ENCODE results near the gene MAJIN.

DNA sequence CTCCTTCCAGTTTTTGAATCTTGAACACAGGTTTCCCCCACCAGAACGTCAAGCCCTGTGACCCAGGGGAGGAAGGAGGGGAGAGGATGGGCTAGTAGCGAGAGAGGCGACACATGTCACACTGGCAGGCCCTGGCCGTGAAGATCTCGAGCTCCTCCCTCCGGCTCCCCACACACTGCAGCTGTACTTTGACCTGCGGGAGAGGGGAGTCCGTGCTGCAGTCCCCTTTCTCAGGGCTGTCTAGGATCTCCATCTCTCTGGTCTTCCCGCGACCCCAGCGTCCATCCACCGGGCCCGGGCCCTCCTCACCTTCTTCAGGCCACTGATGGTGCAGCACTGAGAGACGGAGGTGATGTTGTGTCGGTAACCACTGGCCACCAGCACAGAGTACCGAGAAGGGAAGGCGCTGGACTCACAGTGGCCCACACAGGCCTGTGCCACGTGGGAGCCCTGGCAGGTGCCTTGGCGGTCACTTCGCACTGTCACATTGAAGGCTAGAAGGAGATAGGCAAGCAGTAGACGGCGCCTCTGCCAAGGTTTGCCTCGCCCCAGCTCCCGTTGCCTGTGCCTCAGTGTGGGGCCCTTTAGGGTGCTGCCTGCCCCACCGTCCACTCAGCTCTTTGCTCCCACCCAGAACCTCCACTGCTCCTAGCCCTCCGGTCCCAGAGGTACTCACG is 37.1 kb downstream of the MAJIN start:
- TF ChIP-seq, protein P1, sequence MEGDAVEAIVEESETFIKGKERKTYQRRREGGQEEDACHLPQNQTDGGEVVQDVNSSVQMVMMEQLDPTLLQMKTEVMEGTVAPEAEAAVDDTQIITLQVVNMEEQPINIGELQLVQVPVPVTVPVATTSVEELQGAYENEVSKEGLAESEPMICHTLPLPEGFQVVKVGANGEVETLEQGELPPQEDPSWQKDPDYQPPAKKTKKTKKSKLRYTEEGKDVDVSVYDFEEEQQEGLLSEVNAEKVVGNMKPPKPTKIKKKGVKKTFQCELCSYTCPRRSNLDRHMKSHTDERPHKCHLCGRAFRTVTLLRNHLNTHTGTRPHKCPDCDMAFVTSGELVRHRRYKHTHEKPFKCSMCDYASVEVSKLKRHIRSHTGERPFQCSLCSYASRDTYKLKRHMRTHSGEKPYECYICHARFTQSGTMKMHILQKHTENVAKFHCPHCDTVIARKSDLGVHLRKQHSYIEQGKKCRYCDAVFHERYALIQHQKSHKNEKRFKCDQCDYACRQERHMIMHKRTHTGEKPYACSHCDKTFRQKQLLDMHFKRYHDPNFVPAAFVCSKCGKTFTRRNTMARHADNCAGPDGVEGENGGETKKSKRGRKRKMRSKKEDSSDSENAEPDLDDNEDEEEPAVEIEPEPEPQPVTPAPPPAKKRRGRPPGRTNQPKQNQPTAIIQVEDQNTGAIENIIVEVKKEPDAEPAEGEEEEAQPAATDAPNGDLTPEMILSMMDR (IDR thresholded peaks at IDR 0.05) = no peak
- TF ChIP-seq ZFX (IDR thresholded peaks at IDR 0.05; ENCODE audit: borderline replicate concordance) = no peak
